ENCODE results near the gene GABBR2.

GABBR2 gene

GRCh38 chr9:98247831-98248657, 460.7 kb downstream of the GABBR2 start:
- no peak for DNase-seq

- DNase-seq: no peak
Measured at GRCh38 chr9:98242426-98242825, 466.3 kb downstream of the GABBR2 start.

GRCh38 chr9:98241357-98242300, 467.1 kb downstream of the GABBR2 start:
- DNase-seq: no peak

GRCh38 chr9:98240475-98240874, 468.3 kb downstream of the GABBR2 start:
- DNase-seq: no peak
